Hematopoietic multipotent progenitor cell treated with erythropoietin and hydrocortisone succinate and interleukin-3 and kit ligand, for 4 days (in vitro differentiated cells): ENCODE measurements around the gene PCYT1B.
A peak's percentile ranks its signal among the peaks of the same experiment; 100 is the strongest.

Experiments used
- DNase-seq: peaks from one replicate; pipeline ENCODE4 v3.0.0-alpha.2; 2015

PCYT1B gene

GRCh38 chrX:24515447-24515846 lies 131.7 kb downstream of the PCYT1B start:
- peak; percentile 37 for DNase-seq

- no peak for DNase-seq
Observed at GRCh38 chrX:24513416-24513815, 133.7 kb downstream of the PCYT1B start.

DNA sequence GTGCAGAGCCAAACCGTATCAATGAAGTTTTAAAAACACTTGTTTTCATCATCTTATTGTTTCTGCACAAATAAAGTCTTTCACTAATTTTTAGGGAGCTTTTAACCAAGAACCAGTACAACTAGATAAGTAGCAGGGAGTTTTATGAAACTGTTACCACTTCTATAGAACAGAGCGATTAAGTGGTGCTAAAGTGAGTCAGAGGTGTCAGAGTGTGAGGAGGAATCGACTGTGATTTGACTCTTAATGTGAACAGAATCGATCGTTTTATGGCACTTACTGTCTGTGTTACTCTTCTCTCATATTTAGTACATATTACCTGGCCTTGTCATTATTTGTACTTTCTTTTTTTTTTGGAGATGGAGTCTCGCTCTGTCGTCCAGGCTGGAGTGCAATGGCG lies 138.8 kb downstream of the PCYT1B start:
- no peak for DNase-seq
